H1 (cell line): ENCODE data around the gene AASDHPPT.

Experiments
- ATF3 ChIP-seq: IDR thresholded peaks from 2 replicates; pipeline ENCODE4 v1.6.1; 2011; ENCODE audit warnings: low read depth, mild to moderate bottlenecking, low read length; ENCODE audit not compliant: insufficient read depth
- BCL11A ChIP-seq, 2 experiments: IDR thresholded peaks; one replicate each; pipeline ENCODE4 v1.6.1; 2011; ENCODE audit warnings: low read depth in 2 of 2, low read length in 2 of 2, mild to moderate bottlenecking in 2 of 2
- CHD1 ChIP-seq: IDR thresholded peaks from 2 replicates; pipeline ENCODE4 v1.6.1; 2012; ENCODE audit warnings: low read depth, low read length, improper control_type of control experiment
- CREB1 ChIP-seq: IDR thresholded peaks from 2 replicates; pipeline ENCODE4 v1.6.1; 2012; ENCODE audit warnings: inconsistent platforms
- CTCF ChIP-seq, 3 experiments: IDR thresholded peaks; 1 replicate in 2 of 3; 2 replicates in 1 of 3; pipeline versions ENCODE4 v1.5.1 to v1.6.1; 2011; ENCODE audit warnings: low read length in 3 of 3, mild to moderate bottlenecking in 3 of 3, inconsistent platforms in 2 of 3, low read depth in 1 of 3, moderate library complexity in 1 of 3; ENCODE audit not compliant: insufficient read depth in 1 of 3; ENCODE audit errors: control extremely low read depth in 1 of 3
- EZH2 ChIP-seq: fragments of 200-600 bp; sonication (generic); IDR thresholded peaks from 2 replicates; pipeline ENCODE4 v1.7.1; 2012; ENCODE audit warnings: low read depth, mild to moderate bottlenecking, moderate library complexity, low read length, inconsistent platforms; ENCODE audit not compliant: severe bottlenecking
- POLR2A ChIP-seq, 2 experiments: IDR thresholded peaks; 1 replicate in 1 of 2; 2 replicates in 1 of 2; pipeline ENCODE4 v1.6.1; 2011; ENCODE audit warnings: low read depth in 2 of 2, low read length in 2 of 2, mild to moderate bottlenecking in 2 of 2; ENCODE audit errors: control extremely low read depth in 1 of 2
- POLR2AphosphoS5 ChIP-seq: IDR thresholded peaks from 2 replicates; pipeline ENCODE4 v1.6.1; 2011; ENCODE audit warnings: low read depth, low read length
- SP1 ChIP-seq: IDR thresholded peaks from 2 replicates; pipeline ENCODE4 v1.6.1; 2011; ENCODE audit warnings: low read depth, low read length
- TAF1 ChIP-seq: IDR thresholded peaks from 2 replicates; pipeline ENCODE4 v1.6.1; 2011; ENCODE audit warnings: mild to moderate bottlenecking, low read depth, low read length
- ZNF274 ChIP-seq: IDR thresholded peaks from 2 replicates; pipeline ENCODE4 v1.7.0; 2012; ENCODE audit warnings: low read length, borderline replicate concordance; ENCODE audit errors: extremely low read depth

DNA sequence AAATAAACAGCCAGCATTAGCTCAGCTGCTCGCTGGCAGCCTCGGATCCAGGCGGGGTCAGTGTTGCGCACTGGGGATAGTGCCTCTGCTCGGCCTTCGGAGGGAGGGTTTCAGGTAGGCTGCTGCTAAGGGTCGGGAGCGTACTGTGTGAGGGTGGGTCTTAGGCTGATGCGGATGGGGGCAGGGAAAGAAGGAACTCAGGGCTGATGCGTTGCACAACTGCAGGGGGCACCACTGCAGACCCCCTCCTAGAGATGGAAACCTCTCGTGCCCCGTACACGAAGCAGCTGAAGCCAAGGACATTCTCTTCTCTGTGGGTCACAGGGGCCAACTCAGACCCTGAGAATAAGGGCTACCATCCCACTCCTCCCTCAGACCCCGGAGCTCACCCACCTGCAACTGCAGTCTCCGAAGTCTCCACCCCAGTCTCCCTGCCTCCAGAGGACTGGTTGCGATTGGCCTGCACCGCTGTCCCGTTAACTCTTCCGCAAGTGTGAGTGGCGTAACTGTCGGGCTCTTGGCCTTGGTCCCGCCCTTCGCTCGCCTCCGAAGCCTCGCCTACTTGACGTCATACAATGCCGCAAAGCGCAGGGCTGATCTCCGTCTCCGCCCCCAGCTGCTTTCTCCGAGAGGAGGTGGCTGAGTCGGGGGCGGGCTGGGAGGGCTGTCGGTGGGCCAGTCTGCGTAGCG, 398 bp upstream of the AASDHPPT start, which contains the start of gene KBTBD3:
- peak in 2 of 3 experiments; percentile 62 to 71; a peak in 3 of 4 replicates for TF ChIP-seq CTCF (IDR thresholded peaks at IDR 0.05; ENCODE audit: control extremely low read depth in 1 of 3, insufficient read depth in 1 of 3, low read depth in 1 of 3, low read length in 3 of 3)
- TF ChIP-seq POLR2A (IDR thresholded peaks at IDR 0.05; ENCODE audit: control extremely low read depth in 1 of 2, low read depth in 2 of 2, low read length in 2 of 2), result peak; percentile 47 to 100
- no peak for TF ChIP-seq CHD1
- peak; percentile 96 for TF ChIP-seq POLR2AphosphoS5
- peak; percentile 87 for TF ChIP-seq CREB1
- TF ChIP-seq ZNF274, result no peak
- TF ChIP-seq EZH2, result no peak
- TF ChIP-seq TAF1, result peak; percentile 89
- peak; percentile 92 for TF ChIP-seq SP1
- TF ChIP-seq BCL11A (IDR thresholded peaks at IDR 0.05; ENCODE audit: low read depth in 2 of 2, low read length in 2 of 2), result no peak
- TF ChIP-seq ATF3, result no peak
